HEK293 (cell line): ENCODE results near the gene GYPC.
"Not testable (repeated sequence)": the region's sequence is repeated elsewhere in the genome, so short reads cannot be mapped to it uniquely, and the experiment has no call there.

Experiments
- CTCF ChIP-seq: fragments of 450-650 bp; formaldehyde crosslinking; IDR thresholded peaks from 2 replicates; pipeline ENCODE4 v1.5.1; 2016; ENCODE audit warnings: missing biosample characterization, missing genetic modification characterization
- ZNF24 ChIP-seq: fragments of 450-650 bp; formaldehyde crosslinking; IDR thresholded peaks from 2 replicates; pipeline ENCODE4 v1.5.1; 2016; ENCODE audit warnings: missing biosample characterization, missing genetic modification characterization
- ZNF274 ChIP-seq, 2 experiments: fragments of 200-500 bp in 1 of 2; fragments of 450-650 bp in 1 of 2; sonication (Bioruptor generic) in 1 of 2; formaldehyde crosslinking in 1 of 2; IDR thresholded peaks; 2 replicates each; pipeline versions ENCODE4 v1.5.1 to v1.6.1; 2014 to 2016; ENCODE audit warnings: borderline replicate concordance in 1 of 2, inconsistent platforms in 1 of 2, low read length in 1 of 2, missing biosample characterization in 1 of 2, missing genetic modification characterization in 1 of 2
- ZNF302 ChIP-seq: fragments of 450-650 bp; formaldehyde crosslinking; IDR thresholded peaks from 2 replicates; pipeline ENCODE4 v1.5.1; 2016; ENCODE audit warnings: missing biosample characterization, missing genetic modification characterization, low read depth

- not testable (repeated sequence) for TF ChIP-seq ZNF274 (IDR thresholded peaks at IDR 0.05; ENCODE audit: low read length); ZNF274 (tag by site-specific recombination; IDR thresholded peaks at IDR 0.05; ENCODE audit: borderline replicate concordance); CTCF (tag by site-specific recombination); ZNF24 (tag by site-specific recombination); ZNF302 (tag by site-specific recombination)
Measured at GRCh38 chr2:126692241-126692640, 36.3 kb downstream of the GYPC start.
